Astrocyte of the hippocampus (primary cell): Measurements from ENCODE around the gene LBH.

ENCODE experiments used
- DNase-seq: peaks from one replicate; pipeline ENCODE4 v3.0.0; 2011; ENCODE audit warnings: low read depth, low spot score

The LBH gene

GRCh38 chr2:30216157-30216556 lies 15.2 kb upstream of the LBH start:
- DNase-seq = no peak

GRCh38 chr2:30217644-30218337 lies 13.5 kb upstream of the LBH start:
- peak; percentile 38 for DNase-seq

- DNase-seq = no peak
Measured at GRCh38 chr2:30218338-30218713, 13.0 kb upstream of the LBH start.

- DNase-seq = peak; percentile 35
Measured at GRCh38 chr2:30218814-30219213, 12.5 kb upstream of the LBH start.

GRCh38 chr2:30219886-30220875 lies 11.2 kb upstream of the LBH start:
- no peak for DNase-seq

- DNase-seq = no peak
Measured at GRCh38 chr2:30221531-30221930, 9.8 kb upstream of the LBH start.

GRCh38 chr2:30222031-30222430 lies 9.3 kb upstream of the LBH start:
- no peak for DNase-seq

GRCh38 chr2:30222636-30223360 lies 8.5 kb upstream of the LBH start:
- no peak for DNase-seq

GRCh38 chr2:30223413-30223874 lies 7.9 kb upstream of the LBH start:
- DNase-seq = no peak

- no peak for DNase-seq
Measured at GRCh38 chr2:30224151-30224550, 7.2 kb upstream of the LBH start.

GRCh38 chr2:30225131-30225762 lies 6.1 kb upstream of the LBH start:
- DNase-seq = peak; percentile 76

GRCh38 chr2:30226144-30227032 lies 4.9 kb upstream of the LBH start:
- peak; percentile 77 for DNase-seq

GRCh38 chr2:30229596-30229995 lies 1.7 kb upstream of the LBH start:
- DNase-seq = no peak

GRCh38 chr2:30230497-30231211 lies 680 bp upstream of the LBH start:
- DNase-seq = peak; percentile 77

- peak; percentile 63 for DNase-seq
Measured at GRCh38 chr2:30231996-30232800, 864 bp downstream of the LBH start.

- no peak for DNase-seq
Measured at GRCh38 chr2:30232801-30233130, 1.4 kb downstream of the LBH start.

- peak; percentile 21 for DNase-seq
Measured at GRCh38 chr2:30233271-30234009, 2.1 kb downstream of the LBH start.

GRCh38 chr2:30234180-30234971 lies 3.0 kb downstream of the LBH start:
- DNase-seq = peak; percentile 94
